OCI-LY1 (cell line): ENCODE measurements around the gene MARS1.

Experiments used
- H2AFZ ChIP-seq: fragments of 200-600 bp; sonication (generic), shearing (Covaris generic); 2 replicates; pipeline ENCODE4 v1.6.0; 2014; ENCODE audit warnings: antibody characterized with exemption, mild to moderate bottlenecking, low read length
- H3F3A ChIP-seq: fragments of 200-600 bp; sonication (generic), shearing (Covaris generic); 2 replicates; pipeline ENCODE4 v1.6.0; 2014; ENCODE audit warnings: mild to moderate bottlenecking, antibody characterized with exemption, low read length, moderate library complexity; ENCODE audit not compliant: insufficient read depth
- H3K27ac ChIP-seq: fragments of 200-600 bp; sonication (generic); 2 replicates; pipeline ENCODE4 v1.5.1; 2014; ENCODE audit warnings: low read length, mixed run types, mild to moderate bottlenecking, low read depth; ENCODE audit not compliant: poor library complexity, severe bottlenecking
- H3K27me3 ChIP-seq: fragments of 200-600 bp; sonication (generic); 2 replicates; pipeline ENCODE4 v1.6.0; 2014; ENCODE audit warnings: antibody characterized with exemption, mild to moderate bottlenecking, low read length, moderate library complexity; ENCODE audit not compliant: insufficient read depth
- H3K36me3 ChIP-seq: fragments of 200-600 bp; sonication (generic); 2 replicates; pipeline ENCODE4 v1.6.1; 2014; ENCODE audit warnings: mild to moderate bottlenecking, antibody characterized with exemption, low read length, moderate library complexity, mixed read lengths; ENCODE audit not compliant: insufficient read depth
- H3K4me1 ChIP-seq: fragments of 200-600 bp; sonication (generic); 2 replicates; pipeline ENCODE4 v1.5.1; 2014; ENCODE audit warnings: mild to moderate bottlenecking, low read length, moderate library complexity; ENCODE audit not compliant: insufficient read depth, severe bottlenecking
- H3K4me2 ChIP-seq: fragments of 200-600 bp; sonication (generic), shearing (Covaris generic); 2 replicates; pipeline ENCODE4 v1.6.1; 2014; ENCODE audit warnings: low read length
- H3K4me3 ChIP-seq: fragments of 200-600 bp; sonication (generic); 2 replicates; pipeline ENCODE4 v1.5.1; 2014; ENCODE audit warnings: low read length, low read depth, mild to moderate bottlenecking, mixed read lengths; ENCODE audit not compliant: poor library complexity, severe bottlenecking
- H3K79me2 ChIP-seq: fragments of 200-600 bp; shearing (Covaris generic); 2 replicates; pipeline ENCODE4 v1.6.1; 2016; ENCODE audit warnings: mixed run types, low read length, mixed read lengths; ENCODE audit not compliant: insufficient read depth
- H3K9ac ChIP-seq: fragments of 200-600 bp; sonication (generic), shearing (Covaris generic); 2 replicates; pipeline ENCODE4 v1.6.1; 2014; ENCODE audit warnings: mild to moderate bottlenecking, low read length, mixed read lengths
- H3K9me2 ChIP-seq: fragments of 200-600 bp; sonication (generic), shearing (Covaris generic); 2 replicates; pipeline ENCODE4 v1.6.1; 2014; ENCODE audit warnings: low read depth, mild to moderate bottlenecking, low read length, mixed read lengths
- H3K9me3 ChIP-seq: fragments of 200-600 bp; shearing (Covaris generic); 2 replicates; pipeline ENCODE4 v1.6.1; 2014; ENCODE audit warnings: low read length, mixed read lengths
- H4K20me1 ChIP-seq: fragments of 200-600 bp; sonication (generic), shearing (Covaris generic); 2 replicates; pipeline ENCODE4 v1.6.0; 2016; ENCODE audit warnings: mild to moderate bottlenecking, low read length; ENCODE audit not compliant: insufficient read depth
- EZH2 ChIP-seq: fragments of 200-600 bp; sonication (generic), shearing (Covaris generic); IDR thresholded peaks from 2 replicates; pipeline ENCODE4 v1.8.0; 2017; ENCODE audit warnings: borderline replicate concordance, mixed run types, mild to moderate bottlenecking, antibody characterized with exemption, low read length, moderate library complexity, mixed read lengths
- TF ChIP-seq, protein P1 (sequence below): fragments of 200-600 bp; sonication (generic), shearing (Covaris generic); IDR thresholded peaks from 2 replicates; pipeline ENCODE4 v1.5.1; 2017; ENCODE audit warnings: mild to moderate bottlenecking, antibody characterized with exemption, low read length, moderate library complexity, mixed read lengths

Gene MARS1

DNA sequence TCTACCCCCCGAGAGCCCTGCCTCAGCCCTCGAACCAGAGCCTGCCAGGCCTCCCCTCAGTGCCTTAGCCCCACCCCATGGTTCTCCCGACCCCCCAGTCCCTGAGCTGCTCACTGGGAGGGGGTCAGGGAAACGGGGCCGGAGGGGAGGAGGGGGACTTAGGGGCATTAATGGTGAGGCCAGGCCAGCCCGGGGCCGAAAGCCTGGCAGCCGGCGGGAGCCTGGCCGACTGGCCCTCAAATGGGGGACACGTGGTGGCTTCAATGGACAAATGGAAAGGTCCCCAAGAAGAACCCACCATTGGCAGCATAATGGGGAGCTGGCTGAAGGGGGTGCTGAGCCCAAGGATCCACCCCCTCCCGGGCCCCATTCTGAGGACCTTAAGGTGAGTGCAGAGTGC lies 40.3 kb downstream of the MARS1 start:
- TF ChIP-seq, protein P1, sequence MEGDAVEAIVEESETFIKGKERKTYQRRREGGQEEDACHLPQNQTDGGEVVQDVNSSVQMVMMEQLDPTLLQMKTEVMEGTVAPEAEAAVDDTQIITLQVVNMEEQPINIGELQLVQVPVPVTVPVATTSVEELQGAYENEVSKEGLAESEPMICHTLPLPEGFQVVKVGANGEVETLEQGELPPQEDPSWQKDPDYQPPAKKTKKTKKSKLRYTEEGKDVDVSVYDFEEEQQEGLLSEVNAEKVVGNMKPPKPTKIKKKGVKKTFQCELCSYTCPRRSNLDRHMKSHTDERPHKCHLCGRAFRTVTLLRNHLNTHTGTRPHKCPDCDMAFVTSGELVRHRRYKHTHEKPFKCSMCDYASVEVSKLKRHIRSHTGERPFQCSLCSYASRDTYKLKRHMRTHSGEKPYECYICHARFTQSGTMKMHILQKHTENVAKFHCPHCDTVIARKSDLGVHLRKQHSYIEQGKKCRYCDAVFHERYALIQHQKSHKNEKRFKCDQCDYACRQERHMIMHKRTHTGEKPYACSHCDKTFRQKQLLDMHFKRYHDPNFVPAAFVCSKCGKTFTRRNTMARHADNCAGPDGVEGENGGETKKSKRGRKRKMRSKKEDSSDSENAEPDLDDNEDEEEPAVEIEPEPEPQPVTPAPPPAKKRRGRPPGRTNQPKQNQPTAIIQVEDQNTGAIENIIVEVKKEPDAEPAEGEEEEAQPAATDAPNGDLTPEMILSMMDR, result no peak
- TF ChIP-seq EZH2, result no peak
- Histone ChIP-seq H3K9ac (no peak overlapping the region), H3K4me3 (no peak overlapping the region), H3F3A (no peaks in the 10 kb centered on the region), H3K27ac (no peak overlapping the region), H3K9me2 (no peaks in the 10 kb centered on the region), H3K4me2 (no peak overlapping the region), H3K4me1 (peaks cover 19% of the 10 kb centered on the region), H4K20me1 (no peaks in the 10 kb centered on the region), H2AFZ (no peak overlapping the region), H3K27me3 (no peaks in the 10 kb centered on the region), H3K36me3 (peaks cover 76% of the 10 kb centered on the region), H3K79me2 (no peaks in the 10 kb centered on the region), H3K9me3 (no peaks in the 10 kb centered on the region)

DNA sequence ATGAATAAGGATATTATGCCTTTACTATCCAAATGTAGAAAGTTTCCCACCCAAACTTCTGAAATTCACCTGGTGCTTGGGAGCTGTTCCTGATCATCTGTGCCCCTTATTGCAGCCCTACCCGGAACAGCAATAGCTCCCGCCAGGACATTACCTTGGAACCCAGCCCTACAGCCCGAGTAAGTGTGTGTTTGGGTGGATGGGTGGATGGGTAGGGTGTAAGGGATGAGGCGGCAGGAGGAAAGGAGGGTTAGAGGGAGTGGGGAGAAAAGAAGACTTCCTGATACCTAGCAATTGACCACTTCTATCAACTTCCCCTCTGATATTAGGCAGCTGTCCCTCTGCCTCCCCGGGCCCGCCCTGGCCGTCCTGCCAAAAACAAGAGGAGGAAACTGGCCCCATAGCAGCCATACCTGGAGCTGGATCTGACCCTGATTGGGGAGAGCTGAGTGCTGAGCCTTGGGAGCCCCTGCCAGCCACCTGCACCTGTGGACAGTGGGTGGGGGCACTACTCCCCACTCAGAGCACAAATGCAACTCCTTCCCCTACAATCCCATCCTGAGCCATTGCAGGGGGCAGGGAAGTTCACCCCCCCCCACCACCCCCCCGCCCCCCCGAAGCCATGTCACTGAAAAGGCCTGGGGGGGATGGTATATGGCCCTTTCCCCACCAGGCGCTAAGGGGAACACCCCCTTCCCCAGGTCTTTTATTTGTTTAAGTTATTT lies 41.1 kb downstream of the MARS1 start:
- no peak overlapping the region for H3K27ac ChIP-seq
- H3K27me3 ChIP-seq, result no peaks in the 10 kb centered on the region
- no peak overlapping the region for H3K4me3 ChIP-seq
- H3K79me2 ChIP-seq, result no peaks in the 10 kb centered on the region
- H2AFZ ChIP-seq, result no peak overlapping the region
- no peaks in the 10 kb centered on the region for H3F3A ChIP-seq
- no peaks in the 10 kb centered on the region for H3K9me2 ChIP-seq
- H3K4me2 ChIP-seq, result no peak overlapping the region
- H3K4me1 ChIP-seq, result peaks cover 12% of the 10 kb centered on the region
- H4K20me1 ChIP-seq, result no peaks in the 10 kb centered on the region
- no peaks in the 10 kb centered on the region for H3K9me3 ChIP-seq
- peaks cover 81% of the 10 kb centered on the region for H3K36me3 ChIP-seq
- no peak overlapping the region for H3K9ac ChIP-seq
- TF ChIP-seq, protein P1, result no peak
- TF ChIP-seq EZH2, result no peak

DNA sequence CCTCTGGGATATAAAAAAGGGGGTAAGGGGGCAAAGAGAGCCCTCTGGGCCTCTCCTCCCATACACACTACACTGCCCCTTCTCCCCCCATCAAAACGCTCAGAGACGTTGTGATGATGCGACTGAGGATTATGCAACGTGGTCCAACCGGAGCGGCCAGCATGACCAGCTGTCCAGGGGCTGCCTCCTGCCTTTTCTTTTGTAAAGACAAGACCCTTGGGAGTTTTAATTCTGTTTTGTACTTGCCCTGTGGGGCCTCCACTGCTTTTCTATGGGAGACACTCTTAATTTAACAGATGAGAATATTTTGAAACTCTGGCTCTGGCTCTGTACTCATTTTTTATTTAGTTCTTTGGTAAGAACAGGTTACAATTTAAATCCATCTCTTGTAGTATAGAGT lies 42.0 kb downstream of the MARS1 start:
- H3K27me3 ChIP-seq, result no peaks in the 10 kb centered on the region
- H3K27ac ChIP-seq, result no peak overlapping the region
- peaks cover 85% of the 10 kb centered on the region for H3K36me3 ChIP-seq
- H3K79me2 ChIP-seq, result no peaks in the 10 kb centered on the region
- no peak overlapping the region for H3K4me2 ChIP-seq
- peaks cover 3% of the 10 kb centered on the region for H3K4me1 ChIP-seq
- H3K9me3 ChIP-seq, result no peaks in the 10 kb centered on the region
- H3K9me2 ChIP-seq, result no peaks in the 10 kb centered on the region
- H2AFZ ChIP-seq, result no peak overlapping the region
- H3F3A ChIP-seq, result no peaks in the 10 kb centered on the region
- H4K20me1 ChIP-seq, result no peaks in the 10 kb centered on the region
- no peak for TF ChIP-seq EZH2
- TF ChIP-seq, protein P1, result no peak
- no peak overlapping the region for H3K9ac ChIP-seq
- no peak overlapping the region for H3K4me3 ChIP-seq
